GM12801 (cell line): ENCODE results near the gene CAMK2D.

Experiments
- TF ChIP-seq, protein P1 (sequence below): IDR thresholded peaks from one replicate; pipeline ENCODE4 v1.5.1; 2011; ENCODE audit warnings: control low read depth; ENCODE audit not compliant: insufficient read length; ENCODE audit errors: extremely low read depth

Gene CAMK2D

DNA sequence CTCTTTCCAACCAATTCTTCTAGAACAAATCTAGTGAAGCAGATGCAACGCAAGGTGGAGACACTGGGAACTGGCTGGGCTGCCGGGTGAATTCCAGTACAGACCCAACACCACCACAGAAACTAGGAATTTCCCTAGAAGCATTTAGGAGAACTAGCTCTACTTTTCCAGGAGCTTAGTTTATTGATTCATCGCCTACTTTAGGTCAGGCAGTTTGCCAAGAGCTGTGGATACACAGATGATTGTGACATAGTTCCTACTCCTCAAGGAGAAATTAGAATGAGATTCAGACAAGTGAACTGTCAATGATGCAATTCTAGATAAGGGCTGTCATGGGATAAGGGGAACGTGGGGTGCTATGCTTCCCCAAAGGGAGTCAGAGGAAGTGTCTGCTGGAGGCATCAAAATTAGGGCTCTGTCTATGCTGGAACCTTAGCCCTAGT lies 350.0 kb downstream of the CAMK2D start:
- TF ChIP-seq, protein P1, sequence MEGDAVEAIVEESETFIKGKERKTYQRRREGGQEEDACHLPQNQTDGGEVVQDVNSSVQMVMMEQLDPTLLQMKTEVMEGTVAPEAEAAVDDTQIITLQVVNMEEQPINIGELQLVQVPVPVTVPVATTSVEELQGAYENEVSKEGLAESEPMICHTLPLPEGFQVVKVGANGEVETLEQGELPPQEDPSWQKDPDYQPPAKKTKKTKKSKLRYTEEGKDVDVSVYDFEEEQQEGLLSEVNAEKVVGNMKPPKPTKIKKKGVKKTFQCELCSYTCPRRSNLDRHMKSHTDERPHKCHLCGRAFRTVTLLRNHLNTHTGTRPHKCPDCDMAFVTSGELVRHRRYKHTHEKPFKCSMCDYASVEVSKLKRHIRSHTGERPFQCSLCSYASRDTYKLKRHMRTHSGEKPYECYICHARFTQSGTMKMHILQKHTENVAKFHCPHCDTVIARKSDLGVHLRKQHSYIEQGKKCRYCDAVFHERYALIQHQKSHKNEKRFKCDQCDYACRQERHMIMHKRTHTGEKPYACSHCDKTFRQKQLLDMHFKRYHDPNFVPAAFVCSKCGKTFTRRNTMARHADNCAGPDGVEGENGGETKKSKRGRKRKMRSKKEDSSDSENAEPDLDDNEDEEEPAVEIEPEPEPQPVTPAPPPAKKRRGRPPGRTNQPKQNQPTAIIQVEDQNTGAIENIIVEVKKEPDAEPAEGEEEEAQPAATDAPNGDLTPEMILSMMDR: no peak

DNA sequence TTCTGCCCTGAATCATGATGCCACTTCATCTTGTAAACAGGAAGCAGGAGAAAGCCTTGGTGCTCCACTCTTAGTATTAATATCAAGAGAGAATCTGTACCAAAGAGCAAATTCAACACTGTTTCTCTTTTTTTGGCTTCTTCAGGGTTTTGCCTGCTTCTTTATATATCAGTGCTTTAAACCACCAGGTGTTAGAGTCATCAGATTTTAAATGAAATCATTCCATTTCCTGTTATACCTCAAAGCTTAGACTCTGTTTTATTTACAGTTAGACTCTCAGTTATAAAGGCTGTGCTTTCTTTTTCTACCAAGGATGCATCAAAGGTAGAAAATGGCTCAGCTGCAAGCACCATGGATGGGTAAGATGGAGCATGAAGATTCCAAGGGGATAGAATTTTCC lies 350.9 kb downstream of the CAMK2D start:
- TF ChIP-seq, protein P1: no peak

DNA sequence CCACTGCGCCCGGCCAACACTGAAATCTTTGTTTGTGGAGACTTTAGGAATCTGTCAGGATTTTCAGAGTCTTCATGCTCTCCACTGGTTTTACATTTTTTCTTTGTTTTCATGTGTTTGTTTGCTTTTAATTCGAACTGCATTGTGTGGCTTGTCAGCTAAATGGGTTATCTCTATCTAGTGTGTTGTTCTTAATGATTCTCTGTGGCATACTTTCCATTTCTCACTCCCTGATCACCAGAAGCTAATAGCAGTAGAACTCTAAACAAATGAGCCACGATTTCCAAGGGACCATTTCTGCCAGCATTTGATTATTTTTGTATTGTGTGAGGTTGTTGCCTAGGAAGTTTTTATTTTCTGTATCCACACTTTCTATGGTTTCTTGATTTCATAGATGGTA lies 352.4 kb downstream of the CAMK2D start:
- TF ChIP-seq, protein P1: no peak

DNA sequence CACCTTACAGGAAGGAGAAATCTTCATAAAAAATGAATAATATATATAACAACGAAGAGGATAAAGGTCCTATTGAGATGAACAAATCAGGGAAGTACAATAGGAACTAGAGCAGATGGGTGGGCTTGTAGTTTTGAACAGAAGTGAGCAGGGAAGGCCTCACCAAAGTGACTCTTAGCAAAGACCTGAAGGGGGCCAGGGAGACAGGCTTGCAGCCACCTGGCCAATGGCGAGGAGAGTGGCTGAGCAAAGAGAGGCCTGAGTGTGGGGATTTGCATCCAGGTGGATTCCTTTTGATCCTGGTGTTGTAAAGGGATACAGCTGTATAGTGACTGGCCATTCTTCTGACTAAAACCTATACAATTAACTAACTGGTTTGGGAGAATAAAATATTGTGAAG lies 354.1 kb downstream of the CAMK2D start:
- TF ChIP-seq, protein P1: no peak

DNA sequence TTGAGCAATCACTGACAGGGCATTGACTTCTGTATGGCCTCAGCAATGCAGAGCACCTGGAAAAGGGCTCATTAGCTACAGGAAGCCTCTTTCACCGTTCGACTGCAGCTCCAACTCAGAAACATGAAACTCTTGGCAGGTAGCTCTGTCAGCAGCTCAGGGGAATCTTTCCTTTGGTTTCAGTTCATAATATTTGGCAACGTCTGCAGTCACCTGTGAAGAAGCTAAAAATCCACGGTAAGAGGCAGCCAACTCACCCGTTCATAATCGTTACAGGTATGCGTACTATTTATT lies 354.9 kb downstream of the CAMK2D start:
- TF ChIP-seq, protein P1: no peak

DNA sequence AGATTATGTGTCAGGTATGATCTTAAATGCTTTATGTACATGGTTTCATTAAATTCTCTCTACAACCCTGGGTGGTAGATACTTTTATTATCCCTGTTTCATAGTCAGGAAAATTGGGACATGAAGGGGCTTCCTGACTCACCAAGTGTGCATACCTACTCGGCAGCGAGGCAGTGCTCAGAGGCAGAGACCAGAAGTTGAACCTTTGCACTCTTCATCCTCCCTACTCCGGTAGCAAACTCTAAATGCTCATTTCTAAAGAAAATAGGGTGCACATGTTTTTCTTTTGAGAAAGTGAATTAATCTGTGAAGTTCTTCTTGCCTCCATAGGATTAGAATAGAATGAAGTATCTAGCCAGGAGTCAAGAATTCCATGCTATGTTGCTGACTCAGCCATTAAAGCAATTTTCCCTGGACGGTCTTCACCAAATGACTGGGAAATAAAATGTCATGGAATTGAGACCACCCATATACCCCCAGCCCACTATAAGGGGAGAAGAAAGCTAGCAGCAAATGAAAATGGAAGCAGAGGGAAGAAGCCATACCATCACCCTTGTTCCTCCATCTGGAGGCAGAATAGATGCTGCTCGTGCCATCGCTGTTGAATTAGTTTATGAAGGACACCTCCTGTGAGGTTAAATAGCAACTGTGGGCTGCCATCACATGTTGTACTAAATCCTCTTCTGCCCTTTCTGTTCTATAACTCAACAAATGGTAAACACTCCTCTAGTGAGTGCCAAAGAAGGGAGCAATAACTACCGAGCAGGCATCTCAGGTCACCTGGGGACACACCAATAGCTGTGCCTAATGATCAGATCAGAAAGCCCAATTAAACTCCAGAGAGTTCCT lies 355.4 kb downstream of the CAMK2D start:
- TF ChIP-seq, protein P1: no peak

DNA sequence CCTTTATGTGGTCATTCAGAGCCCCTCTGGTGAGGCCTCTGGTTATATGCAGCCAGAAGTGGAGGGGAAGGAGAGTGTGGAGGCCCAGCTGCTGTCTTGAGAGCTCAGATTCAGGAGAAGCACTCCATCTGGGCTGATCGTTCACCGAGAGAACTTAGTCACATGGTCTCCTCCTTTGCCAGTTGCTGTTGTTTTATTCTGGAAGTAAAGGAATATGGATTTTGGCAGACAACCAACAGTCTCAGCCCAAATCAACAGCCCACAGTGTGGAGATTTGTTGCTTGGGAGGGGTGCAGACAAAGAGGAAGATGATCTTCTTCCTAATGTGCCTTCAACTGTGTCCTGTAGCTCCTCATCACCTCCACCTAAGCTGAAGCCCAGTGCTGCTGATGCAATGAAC lies 356.7 kb downstream of the CAMK2D start:
- TF ChIP-seq, protein P1: no peak
